HG02678 (cell line): ENCODE results near the gene ATG14.
"Not testable (repeated sequence)": the region's sequence is repeated elsewhere in the genome, so short reads cannot be mapped to it uniquely, and the experiment has no call there.

Experiments used
- ATAC-seq: cut with Tn5 transposase; IDR thresholded peaks from one replicate; pipeline ENCODE4 v1.9.1; 2021; ENCODE audit warnings: mild to moderate bottlenecking, moderate library complexity; ENCODE audit not compliant: unreplicated experiment

ATG14 gene

DNA sequence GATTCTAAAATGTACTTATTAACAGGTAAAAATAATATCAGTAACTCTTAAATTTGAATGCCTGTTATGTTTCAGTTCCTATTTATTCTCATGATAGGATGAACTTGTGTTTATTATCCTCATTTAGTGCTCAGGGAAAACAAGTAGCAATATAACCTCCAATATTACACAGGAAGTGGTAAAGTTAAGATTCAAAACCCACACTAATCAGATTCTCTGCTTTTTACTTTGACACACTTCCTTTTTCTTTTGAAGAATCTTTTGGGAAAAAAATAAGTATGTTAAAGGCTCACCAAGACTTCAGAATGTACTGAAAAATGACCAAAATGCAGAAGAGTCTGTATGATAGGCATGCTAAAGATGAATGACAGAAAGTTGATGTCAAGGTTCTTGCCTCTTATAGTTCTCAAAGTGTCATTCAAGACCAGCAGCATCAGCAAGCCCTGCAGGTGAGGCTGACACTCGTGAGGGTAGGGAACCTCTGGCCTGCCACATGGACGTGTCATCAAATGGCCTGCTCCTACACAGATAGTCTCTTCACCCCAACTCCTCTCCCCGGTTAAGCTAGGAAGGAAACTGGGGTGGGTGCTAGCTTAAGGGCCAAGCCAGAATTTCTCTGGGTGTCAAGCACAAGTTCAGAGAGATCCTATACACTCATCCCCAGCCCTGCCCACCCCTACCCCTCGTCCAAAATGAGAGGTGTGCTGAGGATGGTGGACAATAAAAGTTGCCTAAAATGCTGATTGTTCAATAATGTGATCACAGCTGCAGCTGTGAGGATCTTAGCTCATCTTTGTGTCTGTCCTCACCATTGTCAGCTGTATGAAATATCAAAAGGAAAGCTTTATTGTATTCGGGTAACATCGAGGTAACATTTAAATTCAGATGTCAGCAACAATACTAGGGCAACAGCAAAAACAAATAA is 22.5 kb upstream of the ATG14 start:
- no peak for ATAC-seq

DNA sequence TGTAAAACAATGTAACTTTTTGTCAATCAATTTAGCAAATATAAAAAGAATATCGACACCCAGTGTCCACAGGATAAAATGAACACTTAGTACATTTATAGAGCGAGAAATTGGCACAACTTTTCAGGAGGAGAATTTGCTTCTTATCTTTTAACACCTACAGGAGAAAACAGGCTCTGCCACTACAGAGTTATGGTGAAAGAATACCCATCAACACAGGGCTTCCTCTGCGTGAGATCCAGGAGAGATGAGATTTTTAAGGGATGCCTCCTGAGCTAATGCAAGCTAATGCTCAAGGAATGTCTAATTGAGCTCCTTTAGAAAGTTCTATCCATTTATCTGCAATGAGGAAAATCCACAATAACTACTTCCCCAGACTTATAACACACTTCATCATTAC is 21.0 kb upstream of the ATG14 start:
- no peak for ATAC-seq

DNA sequence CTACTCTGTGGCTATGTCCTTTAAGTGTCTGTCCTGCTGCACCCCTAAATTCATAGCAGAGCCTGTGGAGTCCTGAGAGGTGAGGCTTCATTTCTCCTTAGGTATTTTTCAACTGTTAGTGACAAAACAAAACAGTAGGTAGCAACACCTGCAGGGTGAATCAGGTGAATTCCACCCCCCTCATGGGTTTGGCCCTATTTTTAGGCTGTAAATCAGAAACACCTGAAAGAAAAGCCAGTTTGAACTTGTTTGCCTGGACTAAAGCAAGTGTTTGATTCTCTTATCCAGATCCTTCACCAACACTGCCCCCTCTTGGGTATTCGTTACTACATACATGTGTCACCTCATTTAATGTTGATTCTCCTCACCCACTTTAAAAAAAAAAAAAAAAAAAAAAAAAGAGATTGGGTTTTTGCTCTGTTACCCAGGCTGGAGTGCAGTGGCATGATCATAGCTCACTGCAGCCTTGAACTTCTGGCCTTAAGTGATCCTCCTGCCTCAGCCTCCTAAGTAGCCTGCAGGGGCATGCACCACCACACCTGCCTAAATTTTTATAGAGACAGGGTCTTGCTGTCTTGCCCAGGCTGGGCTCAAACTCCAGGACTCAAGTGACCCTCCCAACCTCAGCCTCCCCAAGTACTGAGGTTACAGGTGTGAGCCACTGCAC is 18.5 kb upstream of the ATG14 start:
- peak; percentile 73 for ATAC-seq

DNA sequence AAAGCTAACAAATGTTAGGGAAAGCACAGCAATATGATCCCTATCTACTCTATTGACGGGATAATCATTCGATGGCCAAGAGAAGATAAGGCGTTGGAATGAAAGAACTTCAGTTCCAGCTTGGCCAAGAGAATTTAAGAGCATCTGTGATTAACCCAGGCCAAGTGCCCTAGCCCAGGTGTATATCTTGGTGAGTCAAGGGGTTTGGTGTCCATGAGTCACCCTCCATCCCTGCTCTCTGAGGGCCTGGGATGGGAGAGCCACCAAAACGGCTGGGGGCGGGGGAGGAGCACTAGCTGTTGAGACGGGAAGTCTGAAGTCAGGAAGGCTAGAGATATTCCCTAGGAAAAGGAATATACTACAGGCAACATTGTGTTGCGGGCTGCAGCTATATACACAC is 15.8 kb upstream of the ATG14 start:
- no peak for ATAC-seq

DNA sequence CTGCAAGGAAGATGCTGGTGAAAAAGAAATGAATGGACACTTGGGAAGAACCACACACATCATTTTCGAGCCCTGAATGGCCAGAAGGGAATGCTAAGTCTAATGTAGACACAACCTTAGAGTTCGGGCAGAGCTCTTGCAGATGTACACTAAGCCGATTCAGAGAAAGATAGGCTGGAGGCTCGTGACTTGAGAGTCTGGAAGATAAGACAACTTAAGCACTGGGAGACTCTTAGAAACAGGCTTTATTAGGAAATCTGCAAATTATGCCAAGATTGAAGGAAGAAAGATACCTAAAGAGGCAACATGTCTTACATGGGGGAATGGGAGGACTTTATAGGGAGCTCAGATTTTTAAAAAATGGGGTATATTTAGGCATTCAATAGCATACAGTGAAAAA is 15.3 kb upstream of the ATG14 start:
- no peak for ATAC-seq

DNA sequence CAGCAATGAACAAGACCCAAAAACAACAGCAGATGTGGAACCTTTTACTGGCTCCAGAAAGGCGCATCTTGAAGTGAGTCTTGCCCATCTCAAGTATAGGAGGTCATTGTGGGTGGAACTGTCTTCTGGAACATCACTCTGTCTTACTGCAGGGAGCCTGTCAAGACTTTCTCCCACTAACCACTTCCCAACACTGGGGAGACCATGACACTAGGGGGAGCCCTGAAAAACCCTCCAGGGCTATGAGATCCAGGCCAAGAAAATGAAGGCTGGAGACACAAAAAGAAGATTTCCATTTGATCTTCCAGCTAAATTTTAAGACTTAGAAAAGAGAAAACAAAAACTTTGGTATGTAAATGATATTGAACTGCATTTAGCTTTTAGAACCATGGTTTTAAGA is 13.5 kb upstream of the ATG14 start:
- ATAC-seq: no peak

DNA sequence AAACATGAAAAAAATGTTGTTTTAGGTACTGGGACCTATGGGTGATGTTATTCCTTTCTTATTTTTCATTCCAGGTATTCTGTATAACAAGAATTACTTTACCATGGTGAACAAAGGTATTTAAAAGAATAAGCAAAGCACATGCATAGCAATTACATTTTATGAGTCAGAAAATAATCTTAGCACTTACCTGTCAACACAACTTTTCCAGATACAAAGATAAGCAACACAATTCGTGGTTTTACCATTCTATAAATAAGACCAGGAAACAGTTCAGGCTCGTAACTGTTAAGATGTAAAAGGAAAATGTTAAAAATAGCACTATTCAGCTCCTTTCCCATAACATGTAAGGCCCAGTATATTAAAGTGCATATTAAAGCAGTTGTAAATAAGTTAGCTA is 12.3 kb upstream of the ATG14 start:
- no peak for ATAC-seq

DNA sequence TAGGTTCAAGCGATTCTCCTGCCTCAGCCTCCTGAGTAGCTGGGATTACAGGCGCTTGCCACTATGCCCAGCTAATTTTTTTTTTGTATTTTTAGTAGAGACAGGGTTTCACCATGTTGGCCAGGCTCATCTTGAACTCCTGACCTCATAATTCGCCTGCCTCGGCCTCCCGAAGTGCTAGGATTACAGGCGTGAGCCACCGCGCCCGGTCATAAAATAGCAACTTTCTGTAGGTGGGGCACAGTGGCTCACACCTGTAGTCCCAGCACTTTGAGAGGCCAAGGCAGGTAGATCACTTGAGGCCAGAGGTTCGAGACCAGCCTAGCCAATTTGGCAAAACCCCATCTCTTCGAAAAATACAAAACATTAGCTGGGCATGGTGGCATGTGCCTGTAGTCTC is 10.7 kb upstream of the ATG14 start:
- not testable (repeated sequence) for ATAC-seq

DNA sequence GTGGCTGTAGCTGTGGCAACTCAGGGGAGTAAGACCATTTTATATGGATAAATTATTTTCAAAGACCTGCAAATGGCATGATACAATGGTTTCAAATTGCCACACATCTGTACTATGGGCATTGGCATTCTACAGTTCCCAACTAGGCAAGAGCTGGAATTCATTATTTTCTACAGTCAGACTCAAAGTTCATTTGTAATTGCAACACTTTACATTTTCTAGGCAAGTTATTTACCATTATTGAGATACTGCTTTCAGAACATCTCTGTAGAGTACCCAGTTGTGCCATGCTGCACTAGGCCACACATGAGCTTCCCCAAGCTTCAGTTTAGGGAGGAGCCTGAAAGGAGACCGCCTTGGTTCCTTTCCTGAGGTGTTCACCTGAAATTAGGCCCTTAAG is 8.0 kb upstream of the ATG14 start:
- no peak for ATAC-seq

DNA sequence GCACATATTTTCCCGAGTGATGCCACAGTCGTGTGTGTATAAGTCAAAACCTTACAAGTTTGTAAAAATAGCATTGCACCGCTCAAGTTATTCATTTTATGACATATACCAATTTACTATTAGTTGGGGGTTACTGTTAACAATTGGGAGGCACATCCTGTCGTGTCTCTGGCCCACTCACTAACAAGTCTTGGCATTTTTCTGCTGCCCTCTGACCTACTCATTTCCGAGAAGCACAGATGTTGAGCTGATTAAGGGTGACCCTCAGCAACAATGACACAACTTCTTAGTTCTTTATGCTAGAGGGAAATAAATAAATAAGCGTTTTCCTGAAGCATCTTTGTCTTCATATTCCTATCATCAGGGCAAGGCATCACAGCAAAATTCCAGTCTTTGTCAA is 6.8 kb upstream of the ATG14 start:
- ATAC-seq: no peak

DNA sequence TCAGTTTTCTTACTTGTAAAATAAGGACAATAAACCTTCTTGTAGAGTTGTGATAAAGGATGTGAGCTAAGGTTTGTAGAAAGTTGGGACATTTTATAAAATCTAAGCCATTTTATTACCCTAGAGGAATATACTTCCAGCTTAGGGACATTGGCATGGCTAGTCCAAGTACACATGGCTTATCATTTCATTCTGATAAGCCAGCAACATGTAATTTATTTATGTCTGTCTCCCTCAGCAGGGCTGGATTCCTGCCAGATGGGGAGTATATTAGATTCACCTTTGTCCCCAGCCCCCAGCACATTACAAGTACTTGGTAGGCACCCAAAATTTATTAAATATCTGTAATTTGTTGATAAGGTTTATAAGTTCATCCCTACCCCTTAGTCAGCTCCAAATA is 6.3 kb upstream of the ATG14 start:
- ATAC-seq: no peak

DNA sequence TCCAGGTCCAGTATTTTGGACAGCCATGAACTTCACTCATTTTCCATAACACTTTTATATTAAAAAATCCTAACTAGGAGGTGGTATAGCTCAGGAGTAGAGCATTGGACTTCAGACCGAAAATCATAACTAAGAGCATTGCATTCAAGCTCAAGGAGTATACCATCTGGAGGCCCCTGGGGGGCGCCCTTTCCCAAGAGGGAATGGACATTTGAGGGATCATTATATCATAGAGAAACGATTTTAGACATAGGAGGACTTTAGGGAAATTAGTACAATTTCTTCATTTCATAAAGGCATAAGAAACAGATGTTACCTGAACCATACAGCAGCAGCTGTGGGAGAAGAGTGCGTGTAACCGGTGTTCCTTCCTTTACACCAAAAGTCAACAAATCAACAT is 5.2 kb upstream of the ATG14 start:
- ATAC-seq: no peak

DNA sequence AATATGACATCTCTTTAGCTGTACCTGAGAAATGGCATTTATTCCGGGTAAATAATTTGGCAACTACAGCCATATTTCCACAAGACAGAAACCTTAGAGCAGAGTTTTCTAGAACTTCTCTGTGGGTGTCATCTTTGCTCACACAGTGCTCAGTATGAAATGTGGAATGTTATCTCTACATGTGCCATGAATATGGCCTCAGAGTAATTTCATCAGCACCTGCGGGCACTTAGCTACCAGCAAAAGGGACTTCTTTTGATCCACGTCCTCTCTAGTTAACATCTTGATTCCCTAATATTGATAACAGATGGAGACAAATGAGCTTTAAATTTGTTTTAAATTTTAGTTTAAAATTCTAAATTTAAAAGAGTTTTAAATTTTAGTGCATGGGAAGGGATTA is 2.9 kb upstream of the ATG14 start:
- ATAC-seq: no peak

DNA sequence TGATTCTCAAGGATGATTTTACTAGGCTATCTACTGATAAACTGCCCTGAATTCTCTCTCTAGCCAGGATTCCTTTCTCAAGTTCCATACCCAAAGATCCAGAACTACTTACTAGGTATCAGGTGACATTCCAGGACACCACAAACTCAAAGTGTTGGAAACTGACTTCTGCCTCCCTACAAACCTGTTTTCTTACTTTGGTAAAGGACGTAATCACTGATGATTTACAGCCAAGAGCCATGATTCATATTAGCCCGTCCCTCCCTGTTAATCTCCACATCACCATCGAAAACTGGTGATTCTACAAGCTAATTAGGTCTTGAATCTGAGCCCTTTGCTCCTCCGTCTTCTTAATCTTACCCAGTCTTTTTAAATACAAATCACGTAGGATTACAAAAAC is 1.0 kb upstream of the ATG14 start:
- no peak for ATAC-seq

DNA sequence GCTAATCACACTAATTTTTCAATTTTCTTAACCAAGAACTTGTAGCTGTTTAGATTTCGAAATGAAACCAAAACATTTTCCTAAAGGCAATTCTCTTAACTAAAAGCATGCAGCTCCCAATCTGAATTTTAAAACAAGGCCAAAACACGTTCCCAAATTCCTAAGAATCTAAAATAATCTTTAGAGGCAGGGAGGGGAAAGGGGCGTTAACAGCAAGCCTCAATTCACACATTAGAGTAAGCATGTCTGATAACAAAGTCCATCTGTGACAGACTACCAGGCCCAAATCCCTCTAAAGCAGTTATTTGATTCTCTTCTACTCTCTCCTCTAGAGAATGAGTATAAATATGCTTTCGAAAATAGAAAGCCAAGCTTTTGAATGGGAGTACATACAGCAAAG is 754 bp downstream of the ATG14 start:
- no peak for ATAC-seq

DNA sequence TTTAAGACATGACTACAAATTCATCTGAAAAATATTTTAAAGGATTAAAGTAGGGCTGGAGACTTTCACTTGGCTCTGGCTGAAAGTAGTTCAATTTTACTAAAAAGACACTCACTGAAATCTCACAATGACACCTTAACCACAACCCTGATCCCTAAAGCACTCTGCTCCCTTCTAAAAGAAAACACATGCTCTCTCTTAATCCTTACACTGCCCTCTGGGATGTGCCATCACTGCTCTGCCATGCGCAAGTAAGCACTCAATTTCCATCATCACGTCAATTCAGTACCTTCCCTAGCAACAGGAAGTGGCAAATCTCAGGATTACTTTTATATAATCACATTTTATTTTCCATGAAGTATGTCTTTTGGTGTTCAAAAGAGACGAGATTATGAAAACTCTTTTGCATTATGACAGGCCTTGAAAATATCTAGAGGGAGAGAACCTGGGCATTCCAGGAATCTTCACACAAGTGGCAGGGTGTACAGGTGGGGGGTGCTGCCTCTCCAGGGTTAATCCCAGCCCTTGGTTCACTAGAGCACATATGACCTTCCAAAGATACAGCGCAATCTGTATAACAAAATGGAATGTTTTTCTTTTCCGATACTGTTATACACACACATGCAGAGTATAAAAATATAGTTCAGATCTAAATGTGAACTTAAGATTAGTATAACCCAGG is 7.3 kb downstream of the ATG14 start:
- no peak for ATAC-seq

DNA sequence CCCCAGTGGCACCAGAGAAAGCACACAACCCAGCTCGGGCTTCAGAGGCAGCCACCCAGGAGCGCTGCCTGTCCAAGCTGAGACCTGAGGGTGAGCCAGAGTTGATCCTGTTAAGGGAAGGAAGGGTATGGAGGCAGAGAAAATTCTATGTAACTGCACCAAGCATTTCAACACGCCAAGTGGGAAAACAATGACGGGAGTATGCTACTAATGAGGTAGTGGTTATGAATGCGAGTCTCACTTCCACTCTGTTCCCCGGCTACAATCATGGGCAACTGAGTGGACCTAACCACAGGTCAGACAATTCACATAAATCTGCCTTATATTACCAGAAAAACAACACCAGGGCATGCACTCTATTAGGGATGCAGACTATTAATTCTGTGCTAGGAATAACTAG is 9.9 kb downstream of the ATG14 start:
- ATAC-seq: no peak

DNA sequence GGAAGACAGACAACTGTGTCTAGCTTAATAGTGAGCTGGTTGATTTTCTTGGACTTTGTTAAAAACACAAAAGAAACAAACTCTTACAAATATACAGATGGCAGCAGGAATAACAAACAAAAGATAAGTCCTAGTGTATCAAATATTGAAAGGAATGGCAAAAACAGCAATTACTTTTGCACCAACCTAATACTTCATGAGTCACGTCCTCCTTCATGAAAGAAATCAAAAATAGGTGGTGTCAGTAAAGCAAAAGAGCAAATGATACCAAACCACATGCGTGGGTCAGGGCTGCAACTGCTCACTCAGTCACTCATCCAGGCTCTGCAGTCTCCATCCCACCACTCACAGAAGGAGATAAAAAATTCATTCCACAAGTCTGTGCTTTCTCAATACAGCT is 11.8 kb downstream of the ATG14 start:
- no peak for ATAC-seq

DNA sequence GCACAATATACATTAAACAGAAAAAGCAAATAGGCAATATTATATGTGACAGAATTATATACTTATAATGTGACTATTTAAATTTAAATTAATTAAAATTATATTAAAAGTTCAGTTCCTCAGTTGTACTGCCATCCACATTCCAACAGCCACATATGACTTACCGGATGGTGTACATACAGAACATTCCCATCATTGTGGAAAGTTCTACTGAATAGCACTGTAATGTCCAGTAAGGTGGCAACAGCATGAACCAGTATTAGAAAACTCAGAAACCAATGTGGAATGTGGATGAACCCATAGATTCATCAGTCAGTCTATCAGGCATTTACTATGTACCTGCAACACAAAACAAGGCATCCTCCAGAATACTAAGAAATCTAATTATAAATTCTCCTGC is 12.4 kb downstream of the ATG14 start:
- no peak for ATAC-seq

DNA sequence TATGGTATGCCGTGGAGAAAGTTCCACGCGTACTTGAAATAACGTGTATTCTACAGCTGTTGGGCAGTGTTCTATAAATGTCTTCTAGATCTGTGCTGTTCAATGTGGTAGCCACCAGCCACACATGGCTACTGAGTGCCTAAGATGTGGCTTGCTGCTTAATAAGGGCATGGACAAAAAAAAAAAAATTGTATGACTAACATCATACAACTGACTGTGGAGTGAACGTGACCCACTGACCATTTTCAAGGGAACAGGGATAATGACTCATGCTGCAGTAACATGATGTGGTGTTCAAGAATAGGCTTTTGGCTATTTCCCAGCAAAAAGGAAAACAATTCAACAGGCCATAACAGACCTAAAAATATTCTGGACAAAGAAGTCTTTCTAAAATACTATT is 13.0 kb downstream of the ATG14 start:
- no peak for ATAC-seq

DNA sequence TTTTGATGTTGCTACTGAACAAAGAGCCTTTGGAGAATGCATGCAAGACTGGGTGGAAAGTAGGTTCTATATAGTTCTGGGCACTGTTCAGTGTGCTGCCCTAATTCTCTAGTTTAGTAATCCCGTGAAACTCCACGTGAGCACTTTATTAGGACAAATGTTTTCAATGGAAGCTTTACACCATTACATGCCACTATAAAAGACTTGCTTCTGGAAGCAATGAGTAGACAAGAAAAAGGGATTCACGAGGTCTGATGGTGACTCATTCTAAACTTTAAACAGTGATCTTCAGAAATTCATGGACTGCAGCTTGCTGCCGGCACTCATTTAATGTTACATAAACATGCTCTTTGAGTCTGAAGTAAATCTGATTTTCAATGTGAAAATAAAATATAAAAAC is 22.3 kb downstream of the ATG14 start:
- ATAC-seq: no peak

DNA sequence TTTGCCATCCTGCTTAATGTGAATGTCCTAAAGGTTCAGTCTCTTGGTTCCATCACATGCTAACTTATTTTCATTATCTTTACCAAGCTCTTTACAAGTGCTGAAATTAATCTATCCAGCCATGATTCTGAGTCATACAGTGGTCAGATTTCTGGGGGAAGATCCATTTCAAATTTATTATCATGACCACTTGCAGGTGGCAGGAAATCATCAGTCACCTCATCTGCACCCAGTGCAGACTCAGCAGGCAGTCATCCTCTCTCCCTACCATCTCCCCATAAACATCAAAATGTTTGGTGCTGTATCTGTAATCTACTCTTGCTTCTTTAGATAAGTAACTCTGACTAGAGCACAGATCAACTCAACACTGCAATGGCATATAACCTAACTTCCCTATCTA is 23.5 kb downstream of the ATG14 start:
- ATAC-seq: no peak
